ENCODE measurements around the gene DNAH14. TPM values are rescaled to one million over a fixed set of nuclear protein-coding genes. Genes with fewer than 3 reads are reported as not detected.

The DNAH14 gene
- total and polyA plus RNA-seq, 2 of the 8 experiments (the other 6 are each of a cell fraction or from before 2014, with no cell fraction given), result 8.4 to 40.7 TPM

DNA sequence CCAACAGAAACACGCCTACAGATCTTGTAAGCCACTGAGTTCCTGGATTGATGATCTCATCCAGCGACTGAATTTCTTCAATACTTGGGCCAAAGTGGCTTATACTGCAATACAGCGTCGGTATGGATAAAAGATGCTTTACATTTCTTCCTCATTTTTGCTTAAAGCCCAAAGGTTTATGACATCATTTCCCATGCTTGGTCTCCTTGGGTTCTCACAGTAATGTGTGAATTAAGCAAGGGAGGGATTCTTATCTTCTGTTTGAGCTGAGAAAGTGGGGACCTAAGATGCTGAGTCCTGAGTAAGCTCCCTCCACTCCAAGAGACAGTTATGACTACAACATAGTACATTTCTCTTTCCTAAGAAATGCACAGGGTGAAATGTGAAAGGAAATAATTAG, 458.9 kb downstream of the DNAH14 start:
- no peak overlapping the region for H2AFZ ChIP-seq (ENCODE audit: low read length)
- H3K4me1 ChIP-seq (replicated peaks in 1 of 4; ENCODE audit: control insufficient read depth in 3 of 4, insufficient read depth in 4 of 4, low read length in 3 of 4), result no peaks in the 10 kb centered on the region
- H3K79me2 ChIP-seq (ENCODE audit: control insufficient read depth in 1 of 2, insufficient read depth in 2 of 2, low read length in 2 of 2), result no peaks in the 10 kb centered on the region
- no peak for DNase-seq (ENCODE audit: low read depth in 1 of 2, low spot score in 2 of 2)
- H3K9ac ChIP-seq (replicated peaks in 1 of 4; ENCODE audit: extremely low read depth in 1 of 4, low read depth in 3 of 4, low read length in 3 of 4), result no peak overlapping the region
- no peak overlapping the region for H3K56ac ChIP-seq (replicated peaks; ENCODE audit: insufficient read length, low read depth, low read length)
- TF ChIP-seq FOSL1 (IDR thresholded peaks at IDR 0.05; ENCODE audit: insufficient read depth, low read depth, low read length) (no peak), YY1 (IDR thresholded peaks at IDR 0.05; ENCODE audit: low read depth, low read length) (no peak), CBX8 (IDR thresholded peaks at IDR 0.05; ENCODE audit: borderline replicate concordance, low read depth, low read length) (no peak)
- TF ChIP-seq, protein P1, sequence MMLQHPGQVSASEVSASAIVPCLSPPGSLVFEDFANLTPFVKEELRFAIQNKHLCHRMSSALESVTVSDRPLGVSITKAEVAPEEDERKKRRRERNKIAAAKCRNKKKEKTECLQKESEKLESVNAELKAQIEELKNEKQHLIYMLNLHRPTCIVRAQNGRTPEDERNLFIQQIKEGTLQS (IDR thresholded peaks at IDR 0.05; ENCODE audit: insufficient read depth, low read depth, low read length), result no peak
- TF ChIP-seq, protein P2, sequence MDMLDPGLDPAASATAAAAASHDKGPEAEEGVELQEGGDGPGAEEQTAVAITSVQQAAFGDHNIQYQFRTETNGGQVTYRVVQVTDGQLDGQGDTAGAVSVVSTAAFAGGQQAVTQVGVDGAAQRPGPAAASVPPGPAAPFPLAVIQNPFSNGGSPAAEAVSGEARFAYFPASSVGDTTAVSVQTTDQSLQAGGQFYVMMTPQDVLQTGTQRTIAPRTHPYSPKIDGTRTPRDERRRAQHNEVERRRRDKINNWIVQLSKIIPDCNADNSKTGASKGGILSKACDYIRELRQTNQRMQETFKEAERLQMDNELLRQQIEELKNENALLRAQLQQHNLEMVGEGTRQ (IDR thresholded peaks at IDR 0.05; ENCODE audit: low read length), result no peak
- no peak overlapping the region for H3K4me3 ChIP-seq (ENCODE audit: extremely low read depth in 1 of 4, insufficient read depth in 2 of 4, low read depth in 3 of 4, low read length in 4 of 4)
- H3K23ac ChIP-seq (ENCODE audit: insufficient read length), result no peak overlapping the region
- no peak overlapping the region for H3K14ac ChIP-seq (ENCODE audit: insufficient read length)
- no peak overlapping the region for H2BK15ac ChIP-seq (ENCODE audit: low read length)
- 85% methylated on average over 4 of the region's 4 CpGs; no CpG with 5 or more reads in 1 of the 2 experiments for WGBS, 2 experiments (ENCODE audit: extremely low coverage in 1 of 2, insufficient coverage in 1 of 2, insufficient read length in 1 of 2, insufficient replicate concordance in 2 of 2, low coverage in 1 of 2, low lambda C conversion rate in 2 of 2, missing lambda C conversion rate in 1 of 2)
- H4K8ac ChIP-seq (ENCODE audit: extremely low read depth, insufficient read depth, low read length), result no peak overlapping the region
- no peak overlapping the region for H2AK5ac ChIP-seq (ENCODE audit: low read depth, low read length)
- H4K5ac ChIP-seq (ENCODE audit: insufficient read length, low read depth, low read length), result no peak overlapping the region
- H3K4ac ChIP-seq (replicated peaks; ENCODE audit: insufficient read length, low read depth, low read length), result no peak overlapping the region
- H2BK12ac ChIP-seq (ENCODE audit: low read depth, low read length), result no peak overlapping the region
- no peaks in the 10 kb centered on the region for H3K23me2 ChIP-seq (ENCODE audit: low read depth, low read length)
- H3K27me3 ChIP-seq (replicated peaks in 1 of 4; ENCODE audit: control insufficient read depth in 3 of 4, extremely low read depth in 1 of 4, insufficient read depth in 3 of 4, low read length in 3 of 4), result no peaks in the 10 kb centered on the region
- H2BK120ac ChIP-seq (replicated peaks; ENCODE audit: low read depth, low read length), result no peak overlapping the region
- H3K9me3 ChIP-seq (ENCODE audit: insufficient read depth in 2 of 2, low read depth in 1 of 2, low read length in 1 of 2), result no peaks in the 10 kb centered on the region
- no peak overlapping the region for H2BK5ac ChIP-seq (ENCODE audit: low read depth, low read length)
- H3K4me2 ChIP-seq (ENCODE audit: insufficient read depth in 1 of 2, low read depth in 2 of 2, low read length in 2 of 2), result no peak overlapping the region
- H3K18ac ChIP-seq (ENCODE audit: extremely low read depth, low read length), result no peak overlapping the region
- no peak overlapping the region for H3K27ac ChIP-seq (ENCODE audit: low read depth, low read length)
- no peak overlapping the region for H2BK20ac ChIP-seq (ENCODE audit: low read length)
- POLR2A ChIA-PET (ENCODE audit: partially characterized antibody), result interaction anchor here (0.5 to 1.4 kb wide), 2 partner anchors 9 to 15 kb away, joined by 3 to 5 read pairs; no protein-coding TSS in a partner anchor
- no peaks in the 10 kb centered on the region for H3K36me3 ChIP-seq (ENCODE audit: control insufficient read depth in 2 of 4, insufficient read depth in 4 of 4, low read length in 3 of 4)
- FAIRE-seq, result no peak
- no peaks in the 10 kb centered on the region for H4K20me1 ChIP-seq (replicated peaks in 1 of 2; ENCODE audit: control insufficient read depth in 1 of 2, insufficient read depth in 2 of 2, low read length in 2 of 2)
- CTCF ChIA-PET (ENCODE audit: partially characterized antibody), result interaction anchor here (0.6 to 1.6 kb wide), 5 partner anchors 8 to 73 kb away, joined by 3 to 4 read pairs (median 3); no protein-coding TSS in a partner anchor
- H3K79me1 ChIP-seq (ENCODE audit: low read depth, low read length), result no peaks in the 10 kb centered on the region
- H4K91ac ChIP-seq (replicated peaks; ENCODE audit: insufficient read length, low read length), result no peak overlapping the region

All from H1 (cell line).